ENCODE data around the gene ZGPAT. TPM values are rescaled to one million over a fixed set of nuclear protein-coding genes. Genes with fewer than 3 reads are reported as not detected.

Gene ZGPAT
- total and polyA plus RNA-seq, 12 donors: 4.4 to 120 (median 35.3) TPM

DNA sequence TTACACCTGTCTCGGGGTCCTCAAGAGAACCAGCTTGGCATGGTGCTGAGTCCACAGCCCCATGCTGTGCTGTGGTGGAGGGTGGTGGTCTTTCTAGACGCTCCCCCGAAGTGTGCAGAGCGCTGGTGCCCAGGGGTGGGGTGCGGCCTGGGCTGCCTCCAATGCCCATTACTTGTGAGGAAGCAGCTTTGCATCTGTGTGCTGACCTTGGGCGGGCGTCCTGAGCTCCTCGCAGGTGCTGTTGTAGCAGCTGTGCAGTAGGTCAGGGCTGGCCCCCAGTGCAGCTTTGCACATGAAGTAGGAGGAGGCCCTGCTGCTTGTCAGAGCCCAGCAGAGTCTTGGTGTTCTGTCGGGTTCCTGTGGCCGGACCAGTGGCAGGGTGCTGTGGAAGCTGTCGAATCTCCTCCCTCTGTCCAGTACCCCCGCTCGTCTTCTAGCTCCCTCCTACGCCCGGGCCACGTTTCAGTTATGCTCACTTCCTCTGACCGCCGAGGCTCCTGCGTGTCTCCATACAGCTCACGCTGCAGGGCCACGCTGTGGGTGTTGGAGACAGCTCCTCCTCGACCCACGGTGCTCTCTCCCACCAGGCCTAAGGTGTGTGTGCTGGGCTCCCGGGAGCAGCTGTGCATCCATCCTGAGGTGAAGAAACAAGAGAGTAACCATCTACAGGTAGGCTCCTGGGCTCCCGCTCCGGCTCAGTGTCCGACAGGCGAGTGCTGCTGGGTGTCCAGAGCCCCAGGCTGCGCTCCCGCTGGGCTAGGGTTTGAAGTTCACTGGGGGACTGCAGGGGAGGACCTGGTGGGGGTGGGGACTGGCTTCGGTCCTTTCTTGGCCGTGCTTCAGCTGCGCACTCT is 45.7 kb upstream of the ZGPAT start:
- H3K27ac ChIP-seq: no peak overlapping the region
- intact Hi-C loops (cut with DNase I): no loop called here

DNA sequence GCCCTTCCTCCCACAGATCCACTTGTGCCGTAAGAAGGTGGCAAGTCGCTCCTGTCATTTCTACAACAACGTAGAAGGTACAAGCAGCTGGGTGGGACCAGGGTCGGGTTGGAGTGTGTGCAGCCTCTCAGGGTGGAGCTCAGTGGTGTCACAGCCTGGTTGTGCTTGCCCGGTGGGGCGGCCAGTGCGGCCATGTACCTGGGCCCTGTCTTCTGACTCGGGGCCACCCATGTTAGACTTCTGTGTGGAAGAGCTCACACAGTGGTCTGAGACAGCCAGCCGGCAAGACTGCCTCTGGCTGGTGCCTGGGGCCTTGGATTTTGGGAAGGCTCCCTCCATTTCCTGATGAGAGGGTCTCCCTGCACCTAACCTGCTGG is 45.0 kb upstream of the ZGPAT start:
- no peak for DNase-seq
- Histone ChIP-seq H3K27ac (no peak overlapping the region), H3K9me3 (replicated peaks in 1 of 3) (no peaks in the 10 kb centered on the region), H3K36me3 (replicated peaks in 1 of 2) (peaks cover 0 to 53% of the 10 kb centered on the region in 2 donors), H3K27me3 (no peaks in the 10 kb centered on the region), H3K4me1 (replicated peaks in 1 of 2) (peaks cover 9 to 12% of the 10 kb centered on the region in 2 donors), H3K4me3 (no peak overlapping the region)
- intact Hi-C loops (cut with DNase I): no loop called here
- WGBS, 4 donors: 90 to 96% (median 92%) methylated on average over 4 to 9 of the region's 9 CpGs
- TF ChIP-seq, protein P1, sequence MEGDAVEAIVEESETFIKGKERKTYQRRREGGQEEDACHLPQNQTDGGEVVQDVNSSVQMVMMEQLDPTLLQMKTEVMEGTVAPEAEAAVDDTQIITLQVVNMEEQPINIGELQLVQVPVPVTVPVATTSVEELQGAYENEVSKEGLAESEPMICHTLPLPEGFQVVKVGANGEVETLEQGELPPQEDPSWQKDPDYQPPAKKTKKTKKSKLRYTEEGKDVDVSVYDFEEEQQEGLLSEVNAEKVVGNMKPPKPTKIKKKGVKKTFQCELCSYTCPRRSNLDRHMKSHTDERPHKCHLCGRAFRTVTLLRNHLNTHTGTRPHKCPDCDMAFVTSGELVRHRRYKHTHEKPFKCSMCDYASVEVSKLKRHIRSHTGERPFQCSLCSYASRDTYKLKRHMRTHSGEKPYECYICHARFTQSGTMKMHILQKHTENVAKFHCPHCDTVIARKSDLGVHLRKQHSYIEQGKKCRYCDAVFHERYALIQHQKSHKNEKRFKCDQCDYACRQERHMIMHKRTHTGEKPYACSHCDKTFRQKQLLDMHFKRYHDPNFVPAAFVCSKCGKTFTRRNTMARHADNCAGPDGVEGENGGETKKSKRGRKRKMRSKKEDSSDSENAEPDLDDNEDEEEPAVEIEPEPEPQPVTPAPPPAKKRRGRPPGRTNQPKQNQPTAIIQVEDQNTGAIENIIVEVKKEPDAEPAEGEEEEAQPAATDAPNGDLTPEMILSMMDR (IDR thresholded peaks at IDR 0.05): no peak
- no peak for TF ChIP-seq POLR2A (IDR thresholded peaks at IDR 0.05)

More for the DNA sequence above, 45.7 kb upstream of the ZGPAT start:
- Histone ChIP-seq H3K36me3 (replicated peaks in 1 of 2) (peaks cover 0 to 46% of the 10 kb centered on the region in 2 donors), H3K27me3 (no peaks in the 10 kb centered on the region), H3K4me3 (no peak overlapping the region), H3K9me3 (replicated peaks in 1 of 3) (no peaks in the 10 kb centered on the region), H3K4me1 (replicated peaks in 1 of 2) (peaks cover 15 to 18% of the 10 kb centered on the region in 2 donors)
- TF ChIP-seq POLR2A (IDR thresholded peaks at IDR 0.05): no peak
- TF ChIP-seq, protein P1 (IDR thresholded peaks at IDR 0.05): no peak
- 88 to 94% (median 90%) methylated on average over 20 to 33 of the region's 33 CpGs for WGBS, 4 donors
- DNase-seq: no peak

DNA sequence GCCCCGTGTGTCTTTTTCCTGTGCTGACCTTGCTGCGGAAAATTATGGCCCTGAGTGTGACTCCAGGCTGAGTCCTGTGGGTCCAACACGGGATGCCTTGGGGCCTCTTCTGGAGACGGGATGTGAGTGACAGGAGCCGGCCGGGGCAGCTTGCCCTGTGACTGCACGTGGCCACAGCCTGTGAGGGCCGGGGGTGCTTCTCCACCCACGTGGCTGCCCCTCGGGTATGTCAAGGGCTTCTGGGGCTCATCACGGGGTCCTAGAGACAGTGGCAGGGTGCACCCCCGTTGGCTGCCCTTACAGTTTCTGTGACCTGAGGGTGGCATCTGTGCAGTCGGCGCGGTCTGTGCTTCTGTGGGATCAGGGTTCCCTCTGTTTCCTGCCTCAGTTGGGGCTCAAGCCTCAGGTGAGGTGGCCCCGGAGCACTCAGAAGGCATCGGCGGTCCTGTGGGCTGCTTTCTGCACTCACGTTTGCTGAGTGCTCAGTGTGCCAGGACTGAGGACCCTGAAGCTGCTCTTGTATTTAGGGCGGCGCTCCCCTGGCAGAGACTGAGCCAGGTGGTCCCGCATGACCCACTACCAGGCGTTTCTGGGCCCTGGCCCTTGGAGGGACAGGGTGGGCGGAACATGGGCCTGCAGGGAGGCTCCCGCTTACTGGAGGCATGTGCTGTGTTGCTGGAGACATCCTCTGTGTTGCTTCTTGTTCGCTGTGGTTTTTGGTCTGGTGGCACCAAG is 44.3 kb upstream of the ZGPAT start:
- no peak for DNase-seq
- intact Hi-C loops (cut with DNase I): no loop called here
- no peaks in the 10 kb centered on the region for H3K27me3 ChIP-seq
- no peaks in the 10 kb centered on the region for H3K9me3 ChIP-seq (replicated peaks in 1 of 3)
- peaks cover 7 to 11% of the 10 kb centered on the region in 2 donors for H3K4me1 ChIP-seq (replicated peaks in 1 of 2)
- peaks cover 0 to 54% of the 10 kb centered on the region in 2 donors for H3K36me3 ChIP-seq (replicated peaks in 1 of 2)
- no peak overlapping the region for H3K27ac ChIP-seq
- 88 to 93% (median 89%) methylated on average over 6 to 26 of the region's 26 CpGs for WGBS, 4 donors
- H3K4me3 ChIP-seq: no peak overlapping the region
- no peak for TF ChIP-seq POLR2A (IDR thresholded peaks at IDR 0.05)
- TF ChIP-seq, protein P1 (IDR thresholded peaks at IDR 0.05): no peak

DNA sequence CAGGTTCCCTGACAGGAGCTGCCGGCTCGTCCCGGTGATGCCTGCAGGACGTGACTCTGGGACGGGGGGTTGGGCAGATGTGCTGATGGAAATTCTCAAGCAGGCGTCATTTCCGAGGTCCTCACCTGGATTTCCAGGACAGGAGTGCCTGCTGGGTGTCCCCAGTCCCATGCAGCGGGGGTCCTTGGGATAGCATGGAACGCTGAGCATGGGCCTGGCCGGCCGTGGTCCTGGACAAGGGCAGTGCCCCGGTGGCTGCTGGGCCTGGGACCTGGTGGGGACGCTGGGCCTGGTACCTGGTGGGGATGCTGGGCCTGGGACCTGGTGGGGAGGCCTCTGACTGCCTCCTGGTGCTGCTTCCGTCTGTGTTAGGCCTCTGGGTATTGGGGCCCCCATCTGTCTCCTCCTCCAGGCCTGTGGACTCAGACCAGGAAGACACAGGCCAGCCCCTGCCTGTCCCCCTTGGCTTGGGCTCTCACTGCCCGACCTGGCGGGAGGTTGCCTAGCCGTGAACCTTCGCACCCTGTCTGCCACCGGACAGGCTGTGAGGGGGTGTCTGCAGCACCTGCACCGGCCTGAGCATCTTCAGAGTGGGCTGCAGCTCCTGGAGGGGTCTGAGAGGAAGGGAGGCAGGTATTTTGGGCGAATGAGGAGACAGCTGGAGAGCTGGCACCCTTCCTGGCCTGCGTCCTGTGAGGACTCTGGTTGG is 43.5 kb upstream of the ZGPAT start:
- H3K36me3 ChIP-seq (replicated peaks in 1 of 2): peaks cover 0 to 61% of the 10 kb centered on the region in 2 donors
- TF ChIP-seq, protein P1 (IDR thresholded peaks at IDR 0.05): no peak
- no peak for TF ChIP-seq POLR2A (IDR thresholded peaks at IDR 0.05)
- intact Hi-C loops (cut with DNase I): no loop called here
- no peak overlapping the region for H3K4me3 ChIP-seq
- no peaks in the 10 kb centered on the region for H3K9me3 ChIP-seq (replicated peaks in 1 of 3)
- no peak overlapping the region for H3K27ac ChIP-seq
- DNase-seq: no peak
- H3K27me3 ChIP-seq: no peaks in the 10 kb centered on the region
- 77 to 95% (median 91%) methylated on average over 6 to 22 of the region's 22 CpGs for WGBS, 4 donors
- H3K4me1 ChIP-seq (replicated peaks in 1 of 2): peaks cover under 1 to 6% of the 10 kb centered on the region in 2 donors
